Esophagus muscularis mucosa (tissue), 4 donors: ENCODE measurements around the gene PRKAG2. TPM values are rescaled to one million over a fixed set of nuclear protein-coding genes. Genes with fewer than 3 reads are reported as not detected.

Source experiments
- DNase-seq: peaks from one replicate; pipeline ENCODE4 v3.0.0-alpha.2; 2017; ENCODE audit errors: extremely low spot score
- H3K27ac ChIP-seq, 4 donors: fragments of 200-600 bp; sonication (generic); replicated peaks in 1 of 4; 1 replicate in 3 of 4; 2 replicates in 1 of 4; pipeline ENCODE4 v1.5.1; 2016 to 2019; ENCODE audit warnings: mild to moderate bottlenecking in 1 of 4
- H3K27me3 ChIP-seq, 4 donors: fragments of 200-600 bp; sonication (generic); one replicate each; pipeline versions ENCODE4 v1.5.1 to v1.6.0; 2016 to 2019
- H3K36me3 ChIP-seq, 4 donors: fragments of 200-600 bp; sonication (generic); one replicate each; pipeline ENCODE4 v1.5.1; 2016 to 2019
- H3K4me1 ChIP-seq, 4 donors: fragments of 200-600 bp; sonication (generic); one replicate each; pipeline ENCODE4 v1.5.1; 2016 to 2019
- H3K4me3 ChIP-seq, 4 donors: fragments of 200-600 bp; sonication (generic); 1 replicate in 2 of 4; 2 replicates in 2 of 4; pipeline ENCODE4 v1.5.1; 2016 to 2019; ENCODE audit warnings: mild to moderate bottlenecking in 4 of 4, moderate library complexity in 1 of 4
- H3K9me3 ChIP-seq, 4 donors: fragments of 200-600 bp; sonication (generic); 1 replicate in 3 of 4; 2 replicates in 1 of 4; pipeline ENCODE4 v1.5.1; 2016 to 2019
- EP300 ChIP-seq: sonication (generic); formaldehyde crosslinking; IDR thresholded peaks from one replicate; pipeline ENCODE4 v1.6.1; 2017; ENCODE audit warnings: antibody characterized with exemption
- POLR2A ChIP-seq: fragments of 450-650 bp; IDR thresholded peaks from one replicate; pipeline ENCODE4 v1.6.1; 2017; ENCODE audit warnings: antibody characterized with exemption, moderate library complexity, mild to moderate bottlenecking, low read depth
- POLR2AphosphoS5 ChIP-seq, 2 donors: sonication (generic); formaldehyde crosslinking; IDR thresholded peaks; one replicate each; pipeline ENCODE4 v1.6.1; 2017; ENCODE audit warnings: antibody characterized with exemption in 2 of 2
- WGBS: methylation state at CpG from one replicate; pipeline ENCODE4 v1.1.5; 2018; 5-methylcytosine and 5-hydroxymethylcytosine counted together
- intact Hi-C: fragments of 100-400 bp; cut with DNase I; formaldehyde crosslinking; loops from one replicate; pipeline ENCODE4 v1.15.1; 2023
- total RNA-seq, 4 donors: library from RNA; depleted of rRNA; stranded (reverse); fragments of >200 nt; gene quantifications; one replicate each; pipeline versions ENCODE4 v1.1.0 to v1.2.1, GENCODE V29; 2016
- TF ChIP-seq, protein P1 (sequence below), 3 experiments: fragments of 200-600 bp in 2 of 3; fragments of 450-650 bp in 1 of 3; sonication (generic) in 2 of 3; IDR thresholded peaks; one replicate each; pipeline ENCODE4 v1.5.1; 2017 to 2019; ENCODE audit warnings: antibody characterized with exemption in 3 of 3, mild to moderate bottlenecking in 2 of 3, moderate library complexity in 1 of 3

The PRKAG2 gene
- total RNA-seq, 4 donors from 2014 or later = 51.3 to 97.2 (median 77.5) TPM

DNA sequence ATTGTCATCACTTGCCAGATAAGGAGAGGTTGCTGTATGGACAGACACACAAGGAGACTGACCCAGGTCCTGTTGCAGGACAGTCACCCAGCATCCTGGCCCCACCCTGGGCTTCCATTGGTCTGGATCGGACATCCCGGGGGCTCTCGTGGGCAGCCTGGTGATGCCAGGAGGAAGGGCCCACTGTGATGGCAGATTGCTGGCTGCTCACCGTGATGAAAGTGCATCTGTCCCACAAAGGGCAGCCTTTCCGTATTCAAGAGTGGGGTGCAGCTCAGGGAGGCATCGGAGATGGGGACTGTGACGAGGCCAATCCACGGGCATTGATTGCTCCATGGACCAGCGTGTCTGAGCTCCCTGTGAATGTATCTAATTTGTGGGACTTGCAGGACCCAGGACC, 41.3 kb downstream of the PRKAG2 start:
- intact Hi-C loops = no loop called here
- no peak for TF ChIP-seq POLR2A
- no peak for TF ChIP-seq EP300
- TF ChIP-seq POLR2AphosphoS5 (IDR thresholded peaks at IDR 0.05) = no peak
- TF ChIP-seq, protein P1, sequence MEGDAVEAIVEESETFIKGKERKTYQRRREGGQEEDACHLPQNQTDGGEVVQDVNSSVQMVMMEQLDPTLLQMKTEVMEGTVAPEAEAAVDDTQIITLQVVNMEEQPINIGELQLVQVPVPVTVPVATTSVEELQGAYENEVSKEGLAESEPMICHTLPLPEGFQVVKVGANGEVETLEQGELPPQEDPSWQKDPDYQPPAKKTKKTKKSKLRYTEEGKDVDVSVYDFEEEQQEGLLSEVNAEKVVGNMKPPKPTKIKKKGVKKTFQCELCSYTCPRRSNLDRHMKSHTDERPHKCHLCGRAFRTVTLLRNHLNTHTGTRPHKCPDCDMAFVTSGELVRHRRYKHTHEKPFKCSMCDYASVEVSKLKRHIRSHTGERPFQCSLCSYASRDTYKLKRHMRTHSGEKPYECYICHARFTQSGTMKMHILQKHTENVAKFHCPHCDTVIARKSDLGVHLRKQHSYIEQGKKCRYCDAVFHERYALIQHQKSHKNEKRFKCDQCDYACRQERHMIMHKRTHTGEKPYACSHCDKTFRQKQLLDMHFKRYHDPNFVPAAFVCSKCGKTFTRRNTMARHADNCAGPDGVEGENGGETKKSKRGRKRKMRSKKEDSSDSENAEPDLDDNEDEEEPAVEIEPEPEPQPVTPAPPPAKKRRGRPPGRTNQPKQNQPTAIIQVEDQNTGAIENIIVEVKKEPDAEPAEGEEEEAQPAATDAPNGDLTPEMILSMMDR (IDR thresholded peaks at IDR 0.05) = no peak
- no peaks in the 10 kb centered on the region for H3K27me3 ChIP-seq
- H3K36me3 ChIP-seq = no peaks in the 10 kb centered on the region
- no peak overlapping the region for H3K4me3 ChIP-seq
- H3K4me1 ChIP-seq = peaks cover 0 to 24% (median 8%) of the 10 kb centered on the region in 4 donors
- no peak overlapping the region for H3K27ac ChIP-seq
- DNase-seq = no peak
- H3K9me3 ChIP-seq = no peaks in the 10 kb centered on the region
- 100% methylated on average over 7 of the region's 9 CpGs for WGBS

DNA sequence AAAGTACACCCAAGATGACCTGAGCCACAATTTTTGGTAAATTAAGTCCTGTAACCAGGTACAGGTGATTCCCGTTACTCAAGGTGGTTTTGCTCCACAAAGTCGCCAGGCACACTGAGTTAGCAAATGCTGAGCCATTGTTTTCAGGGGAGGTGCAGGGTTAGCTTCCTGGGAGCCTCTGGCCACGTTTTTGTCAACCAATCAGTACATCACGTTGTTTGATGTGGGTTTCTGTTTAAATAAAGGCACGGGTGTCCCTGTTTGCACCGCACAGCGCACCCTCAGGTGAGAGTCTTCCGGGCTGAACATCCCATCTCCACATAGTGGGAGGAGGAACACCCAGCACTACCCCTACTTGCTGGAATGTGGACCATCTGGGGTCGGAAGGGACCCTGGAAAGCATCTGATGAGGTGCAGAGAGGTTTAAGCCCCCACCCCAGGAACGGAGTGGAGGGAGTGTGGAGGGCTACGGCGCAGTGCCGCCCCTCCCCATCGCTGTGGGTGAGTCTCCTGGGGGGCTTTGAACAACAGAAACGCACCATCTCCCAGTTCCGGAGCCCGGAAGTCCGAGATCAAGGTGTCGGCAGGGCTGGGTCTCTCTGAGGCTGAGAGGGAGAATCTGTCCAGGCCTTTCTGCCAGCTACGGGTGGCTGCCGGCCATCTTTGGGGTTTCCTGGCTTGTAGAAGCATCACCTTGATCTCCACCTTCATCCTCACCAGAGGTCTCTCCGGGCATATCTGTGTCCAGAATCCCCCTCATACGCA, 42.5 kb downstream of the PRKAG2 start:
- TF ChIP-seq, protein P1 (IDR thresholded peaks at IDR 0.05) = no peak
- TF ChIP-seq POLR2A (no peak), EP300 (no peak), POLR2AphosphoS5 (IDR thresholded peaks at IDR 0.05) (no peak)
- H3K27ac ChIP-seq = no peak overlapping the region
- H3K27me3 ChIP-seq = no peaks in the 10 kb centered on the region
- H3K36me3 ChIP-seq = no peaks in the 10 kb centered on the region
- WGBS = 87% methylated on average over 23 of the region's 23 CpGs
- H3K4me1 ChIP-seq = peaks cover 0 to 20% (median 8%) of the 10 kb centered on the region in 4 donors
- intact Hi-C loops = no loop called here
- H3K4me3 ChIP-seq = no peak overlapping the region
- no peaks in the 10 kb centered on the region for H3K9me3 ChIP-seq
- no peak for DNase-seq

DNA sequence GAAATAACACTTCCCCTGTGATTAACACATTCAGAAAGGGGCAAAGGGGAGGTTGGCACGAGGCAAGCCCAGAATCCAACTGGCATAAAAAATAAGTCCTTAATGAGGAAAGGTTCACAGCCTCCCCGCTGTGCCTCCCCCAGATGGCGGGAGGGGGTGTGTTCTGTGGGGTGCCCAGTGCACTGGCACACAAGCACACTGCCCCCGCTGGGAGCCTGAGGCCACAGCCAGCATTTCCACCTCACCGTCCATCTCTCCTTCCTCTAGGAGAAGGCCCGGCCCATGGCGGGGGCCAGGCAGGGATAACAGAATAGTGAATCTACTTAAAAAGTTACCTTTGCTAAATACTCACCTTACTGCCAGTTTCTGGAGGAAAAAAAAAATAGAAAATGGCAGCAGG, 43.2 kb downstream of the PRKAG2 start:
- H3K27ac ChIP-seq = no peak overlapping the region
- no peak overlapping the region for H3K4me3 ChIP-seq
- 72% methylated on average over 7 of the region's 7 CpGs for WGBS
- peaks cover 0 to 14% (median 8%) of the 10 kb centered on the region in 4 donors for H3K4me1 ChIP-seq
- TF ChIP-seq POLR2AphosphoS5 (IDR thresholded peaks at IDR 0.05) (no peak), POLR2A (no peak), EP300 (no peak)
- TF ChIP-seq, protein P1 (IDR thresholded peaks at IDR 0.05) = no peak
- no peaks in the 10 kb centered on the region for H3K9me3 ChIP-seq
- no peak for DNase-seq
- intact Hi-C loops = no loop called here
- H3K27me3 ChIP-seq = no peaks in the 10 kb centered on the region
- H3K36me3 ChIP-seq = no peaks in the 10 kb centered on the region

DNA sequence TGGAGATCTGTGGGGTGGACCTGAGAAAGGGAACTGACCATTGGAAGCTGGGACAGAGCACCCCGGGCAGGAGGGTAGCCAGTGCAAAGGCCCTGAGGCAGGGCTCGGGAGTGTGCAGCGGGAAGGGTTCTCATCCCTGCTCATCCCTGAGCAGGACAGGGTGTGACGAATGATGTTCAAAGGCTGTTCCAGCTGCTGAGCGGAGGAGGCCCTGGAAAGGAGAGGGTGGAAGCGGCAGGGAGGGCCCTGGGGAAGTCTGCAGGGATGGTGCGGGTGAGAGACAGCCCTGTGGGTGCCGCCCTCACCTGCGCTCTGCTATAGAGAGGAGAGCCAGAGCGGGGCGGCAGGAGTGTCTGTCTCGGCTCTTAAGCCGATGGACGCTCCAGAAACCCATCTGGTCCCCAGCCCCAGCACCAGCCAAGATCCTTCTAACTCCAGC, 43.7 kb downstream of the PRKAG2 start:
- H3K4me3 ChIP-seq = no peak overlapping the region
- no peaks in the 10 kb centered on the region for H3K27me3 ChIP-seq
- H3K27ac ChIP-seq = no peak overlapping the region
- no peak for TF ChIP-seq POLR2AphosphoS5 (IDR thresholded peaks at IDR 0.05)
- TF ChIP-seq, protein P1 (IDR thresholded peaks at IDR 0.05) = no peak
- no peak for TF ChIP-seq POLR2A
- TF ChIP-seq EP300 = no peak
- intact Hi-C loops = no loop called here
- 88% methylated on average over 14 of the region's 14 CpGs for WGBS
- peaks cover 0 to 9% (median 7%) of the 10 kb centered on the region in 4 donors for H3K4me1 ChIP-seq
- H3K9me3 ChIP-seq = no peaks in the 10 kb centered on the region
- H3K36me3 ChIP-seq = no peaks in the 10 kb centered on the region
- DNase-seq = no peak
